A549 (cell line): Measurements from ENCODE around the gene ZNF362. TPM values are rescaled to one million over a fixed set of nuclear protein-coding genes. Genes with fewer than 3 reads are reported as not detected.

Experiments used
- ATAC-seq, 2 experiments: fragments of 200-7000 bp in 1 of 2; fragments of >200 bp in 1 of 2; cut with Nextera tagmentation in 1 of 2; cut with Tn5 transposase in 1 of 2; 3 replicates each; pipeline versions ENCODE4 v1.8.0 to v1.9.1; 2018 to 2020; ENCODE audit warnings: mild to moderate bottlenecking in 1 of 2, moderate library complexity in 1 of 2
- CTCF ChIA-PET: fragments of 300-600 bp; sonication (Branson Sonifier 250); formaldehyde crosslinking; extraction: SDS; loops from one replicate; lab custom pipeline; 2021; ENCODE audit warnings: antibody characterized with exemption, inconsistent platforms; lab: Yijun Ruan, JAX
- POLR2A ChIA-PET: fragments of 350-600 bp; formaldehyde crosslinking; extraction: SDS; loops from one replicate; lab custom pipeline; 2021; ENCODE audit warnings: antibody characterized with exemption, inconsistent platforms; lab: Yijun Ruan, JAX
- DNase-seq, 2 experiments: peaks; one replicate each; pipeline versions ENCODE4 v3.0.0 to v3.0.0-alpha.2; 2011 to 2016; ENCODE audit warnings: low read depth in 1 of 2, low spot score in 1 of 2
- FAIRE-seq: peaks from 2 replicates; lab custom pipeline; 2011; peaks lifted over from hg19 to GRCh38; lab: Jason Lieb, UNC
- H3K27ac ChIP-seq, 2 experiments: fragments of >200 bp; sonication (Bioruptor Twin); formaldehyde crosslinking; 3 replicates each; pipeline ENCODE4 v1.5.1; 2016 to 2017
- H3K4me1 ChIP-seq: fragments of >200 bp; sonication (Bioruptor Twin); formaldehyde crosslinking; 3 replicates; pipeline ENCODE4 v1.6.1; 2016
- H3K4me2 ChIP-seq: fragments of >200 bp; sonication (Bioruptor Twin); formaldehyde crosslinking; 3 replicates; pipeline ENCODE4 v1.6.1; 2016
- H3K4me3 ChIP-seq: fragments of >200 bp; sonication (Bioruptor Twin); formaldehyde crosslinking; 3 replicates; pipeline ENCODE4 v1.5.1; 2016
- H3K9me3 ChIP-seq: fragments of >200 bp; sonication (Bioruptor Twin); formaldehyde crosslinking; 3 replicates; pipeline ENCODE4 v1.6.1; 2016
- CBX8 ChIP-seq: fragments of 200-600 bp; sonication (generic); IDR thresholded peaks from 2 replicates; pipeline ENCODE4 v1.6.1; 2016
- CEBPB ChIP-seq, 2 experiments: fragments of >200 bp in 1 of 2; sonication (Bioruptor Twin) in 1 of 2; formaldehyde crosslinking in 1 of 2; IDR thresholded peaks; 2 replicates each; pipeline ENCODE4 v1.6.1; 2012 to 2016
- CHD2 ChIP-seq: fragments of 150-350 bp; IDR thresholded peaks from 2 replicates; pipeline ENCODE4 v1.6.1; 2014; ENCODE audit warnings: low read length; ENCODE audit not compliant: partially characterized antibody
- CTCF ChIP-seq: fragments of >200 bp; sonication (Bioruptor Twin); formaldehyde crosslinking; IDR thresholded peaks from 3 replicates; pipeline ENCODE4 v1.5.1; 2016
- EHF ChIP-seq: fragments of 250-450 bp; sonication (Bioruptor Pico); IDR thresholded peaks from 2 replicates; pipeline ENCODE4 v1.5.0; 2020; ENCODE audit warnings: mild to moderate bottlenecking
- ESRRA ChIP-seq: fragments of 150-350 bp; IDR thresholded peaks from 2 replicates; pipeline ENCODE4 v1.6.1; 2014; ENCODE audit warnings: mild to moderate bottlenecking, low read length, borderline replicate concordance
- HEYL ChIP-seq: fragments of 250-450 bp; sonication (Bioruptor Pico); IDR thresholded peaks from 2 replicates; pipeline ENCODE4 v1.8.0; 2021; ENCODE audit warnings: mild to moderate bottlenecking, moderate library complexity
- HOXB13 ChIP-seq: fragments of 250-450 bp; sonication (Bioruptor Pico); IDR thresholded peaks from 2 replicates; pipeline ENCODE4 v1.5.0; 2020; ENCODE audit warnings: low read depth, mild to moderate bottlenecking, moderate library complexity
- HOXB5 ChIP-seq: fragments of 250-450 bp; sonication (Bioruptor Pico); IDR thresholded peaks from 2 replicates; pipeline ENCODE4 v1.5.0; 2020; ENCODE audit warnings: mild to moderate bottlenecking, moderate library complexity
- JUN ChIP-seq, 2 experiments: fragments of >200 bp; sonication (Bioruptor Twin); formaldehyde crosslinking; IDR thresholded peaks; 2 replicates in 1 of 2; 3 replicates in 1 of 2; pipeline ENCODE4 v1.6.1; 2016 to 2017
- JUNB ChIP-seq: fragments of >200 bp; sonication (Bioruptor Twin); formaldehyde crosslinking; IDR thresholded peaks from 2 replicates; pipeline ENCODE4 v1.6.1; 2016
- KDM1A ChIP-seq: fragments of 200-600 bp; sonication (generic); IDR thresholded peaks from 2 replicates; pipeline ENCODE4 v1.6.1; 2016; ENCODE audit warnings: low read depth, mild to moderate bottlenecking
- KDM5A ChIP-seq: fragments of 200-600 bp; sonication (generic); IDR thresholded peaks from 2 replicates; pipeline ENCODE4 v1.6.1; 2016; ENCODE audit warnings: antibody characterized with exemption, mild to moderate bottlenecking
- MAZ ChIP-seq: fragments of 150-350 bp; IDR thresholded peaks from 2 replicates; pipeline ENCODE4 v1.6.1; 2014; ENCODE audit warnings: antibody characterized with exemption, low read depth, low read length, borderline replicate concordance
- MYC ChIP-seq: IDR thresholded peaks from 2 replicates; pipeline ENCODE4 v1.6.1; 2012; ENCODE audit warnings: mild to moderate bottlenecking, inconsistent platforms, low read length, improper control_type of control experiment, borderline replicate concordance
- NFE2L2 ChIP-seq: fragments of 150-350 bp; conservative IDR thresholded peaks from 2 replicates; pipeline ENCODE4 v1.6.1; 2014; ENCODE audit warnings: low read length
- NPAS2 ChIP-seq: fragments of 250-450 bp; sonication (Bioruptor Pico); IDR thresholded peaks from 2 replicates; pipeline ENCODE4 v1.8.0; 2022; ENCODE audit warnings: mild to moderate bottlenecking, moderate library complexity, borderline replicate concordance
- NR3C1 ChIP-seq: fragments of >200 bp; sonication (Bioruptor Twin); formaldehyde crosslinking; IDR thresholded peaks from 3 replicates; pipeline ENCODE4 v1.6.1; 2017
- RAD21 ChIP-seq, 2 experiments: fragments of >200 bp in 1 of 2; sonication (Bioruptor Twin) in 1 of 2; formaldehyde crosslinking in 1 of 2; IDR thresholded peaks in 1 of 2; conservative IDR thresholded peaks in 1 of 2; 2 replicates in 1 of 2; 3 replicates in 1 of 2; pipeline ENCODE4 v1.6.1; 2012 to 2018; ENCODE audit warnings: inconsistent platforms in 1 of 2
- RARB ChIP-seq: fragments of 250-450 bp; sonication (Bioruptor Pico); IDR thresholded peaks from 2 replicates; pipeline ENCODE4 v1.8.0; 2021; ENCODE audit warnings: mild to moderate bottlenecking, moderate library complexity
- RCOR1 ChIP-seq: fragments of 150-350 bp; IDR thresholded peaks from 2 replicates; pipeline ENCODE4 v1.6.1; 2014; ENCODE audit warnings: antibody characterized with exemption, low read length, low read depth
- REST ChIP-seq: fragments of 200-600 bp; sonication (generic); IDR thresholded peaks from 2 replicates; pipeline ENCODE4 v1.6.1; 2016; ENCODE audit warnings: antibody characterized with exemption, mild to moderate bottlenecking, moderate library complexity
- RFX5 ChIP-seq: fragments of 450-650 bp; IDR thresholded peaks from 2 replicates; pipeline ENCODE4 v1.7.1; 2014; ENCODE audit warnings: antibody characterized with exemption, mild to moderate bottlenecking, moderate library complexity
- RNF2 ChIP-seq: fragments of 200-600 bp; sonication (generic); IDR thresholded peaks from 2 replicates; pipeline ENCODE4 v1.6.1; 2016; ENCODE audit warnings: low read depth, mild to moderate bottlenecking, antibody characterized with exemption, moderate library complexity, borderline replicate concordance
- SMC3 ChIP-seq: fragments of >200 bp; sonication (Bioruptor Twin); formaldehyde crosslinking; IDR thresholded peaks from 3 replicates; pipeline ENCODE4 v1.6.1; 2018; ENCODE audit warnings: inconsistent platforms
- SREBF2 ChIP-seq: fragments of 450-650 bp; IDR thresholded peaks from 2 replicates; pipeline ENCODE4 v1.6.1; 2014; ENCODE audit warnings: mild to moderate bottlenecking, moderate library complexity
- TFCP2L1 ChIP-seq: fragments of 250-450 bp; sonication (Bioruptor Pico); IDR thresholded peaks from 2 replicates; pipeline ENCODE4 v1.5.0; 2021; ENCODE audit warnings: mild to moderate bottlenecking
- TP53 ChIP-seq: fragments of 250-450 bp; sonication (Bioruptor Pico); IDR thresholded peaks from 2 replicates; pipeline ENCODE4 v1.5.0; 2021; ENCODE audit warnings: mild to moderate bottlenecking, moderate library complexity
- ZC3H11A ChIP-seq: fragments of 450-650 bp; IDR thresholded peaks from 2 replicates; pipeline ENCODE4 v1.6.1; 2014; ENCODE audit warnings: antibody characterized with exemption, mild to moderate bottlenecking
- WGBS: methylation state at CpG from one replicate; pipeline ENCODE4 v1.1.6; 2017; ENCODE audit errors: missing lambda C conversion rate; 5-methylcytosine and 5-hydroxymethylcytosine counted together
- polyA plus RNA-seq, 4 experiments: library from polyadenylated mRNA; depleted of rRNA in 3 of 4; stranded (reverse); fragments of >200 nt; fragmentation: RNase III in 1 of 4; extraction: RNeasy Plus Mini Kit Qiagen cat#74134 plus additional on column Dnase treatment in 1 of 4; gene quantifications; 2 replicates in 3 of 4; 3 replicates in 1 of 4; pipeline ENCODE4 v1.2.3, GENCODE V29; 2011 to 2017
- TF ChIP-seq, protein P1 (sequence below): IDR thresholded peaks from 2 replicates; pipeline ENCODE4 v1.6.1; 2012; ENCODE audit warnings: low read depth, borderline replicate concordance
- TF ChIP-seq, protein P2 (sequence below): fragments of 450-650 bp; IDR thresholded peaks from 2 replicates; pipeline ENCODE4 v1.6.1; 2014; ENCODE audit warnings: antibody characterized with exemption
- TF ChIP-seq, protein P3 (sequence below): fragments of 150-350 bp; IDR thresholded peaks from 2 replicates; pipeline ENCODE4 v1.6.1; 2014; ENCODE audit warnings: low read depth, mild to moderate bottlenecking, low read length

The ZNF362 gene
- polyA plus RNA-seq, 2 of the 4 experiments (the other 2 are of a cell fraction), result 4.8 to 7.9 TPM

DNA sequence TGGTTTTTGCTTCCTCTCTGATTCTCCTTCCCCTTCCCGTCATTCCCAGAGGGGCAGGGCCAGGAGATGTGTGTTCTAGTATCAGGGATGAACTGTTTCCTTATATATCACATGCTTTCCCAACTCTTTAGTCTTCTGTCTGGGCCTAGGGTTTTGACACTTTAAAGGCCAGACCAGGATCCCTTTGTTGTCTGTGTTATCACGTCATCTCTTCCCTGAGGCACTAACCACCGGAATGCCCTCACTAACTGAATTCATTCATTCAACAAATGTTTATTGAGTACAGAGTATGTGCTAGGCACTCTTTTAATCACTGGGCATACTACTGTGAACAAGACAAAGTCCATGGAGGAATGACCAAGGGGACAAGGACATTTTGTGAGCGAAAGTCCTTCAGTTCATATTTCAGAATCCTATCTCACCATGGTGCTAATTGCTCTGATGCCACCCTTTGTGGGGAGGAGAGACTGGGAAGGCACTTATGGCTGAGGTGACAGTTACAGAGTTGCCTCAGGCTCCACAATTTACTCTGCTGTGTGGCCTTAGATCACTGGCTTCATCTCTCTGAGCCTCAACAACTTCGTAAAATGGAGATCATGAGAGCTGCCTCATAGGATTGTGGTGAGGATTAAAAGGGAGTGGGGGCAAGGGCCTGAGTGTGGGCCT is 12.0 kb upstream of the ZNF362 start:
- H3K27ac ChIP-seq, result no peak overlapping the region
- TF ChIP-seq KDM5A (no peak), TP53 (CRISPR knock-in tag) (no peak), RNF2 (no peak), JUN (IDR thresholded peaks at IDR 0.05) (no peak), CBX8 (no peak), NPAS2 (CRISPR knock-in tag) (no peak), RCOR1 (no peak), MAZ (no peak), NR3C1 (no peak), JUNB (no peak), EHF (CRISPR knock-in tag) (no peak), RFX5 (no peak), NFE2L2 (no peak), TFCP2L1 (CRISPR knock-in tag) (no peak), CEBPB (IDR thresholded peaks at IDR 0.05) (no peak), HEYL (CRISPR knock-in tag) (no peak), REST (no peak), HOXB5 (no peak)
- TF ChIP-seq, protein P1, sequence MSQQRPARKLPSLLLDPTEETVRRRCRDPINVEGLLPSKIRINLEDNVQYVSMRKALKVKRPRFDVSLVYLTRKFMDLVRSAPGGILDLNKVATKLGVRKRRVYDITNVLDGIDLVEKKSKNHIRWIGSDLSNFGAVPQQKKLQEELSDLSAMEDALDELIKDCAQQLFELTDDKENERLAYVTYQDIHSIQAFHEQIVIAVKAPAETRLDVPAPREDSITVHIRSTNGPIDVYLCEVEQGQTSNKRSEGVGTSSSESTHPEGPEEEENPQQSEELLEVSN, result no peak
- TF ChIP-seq, protein P2, sequence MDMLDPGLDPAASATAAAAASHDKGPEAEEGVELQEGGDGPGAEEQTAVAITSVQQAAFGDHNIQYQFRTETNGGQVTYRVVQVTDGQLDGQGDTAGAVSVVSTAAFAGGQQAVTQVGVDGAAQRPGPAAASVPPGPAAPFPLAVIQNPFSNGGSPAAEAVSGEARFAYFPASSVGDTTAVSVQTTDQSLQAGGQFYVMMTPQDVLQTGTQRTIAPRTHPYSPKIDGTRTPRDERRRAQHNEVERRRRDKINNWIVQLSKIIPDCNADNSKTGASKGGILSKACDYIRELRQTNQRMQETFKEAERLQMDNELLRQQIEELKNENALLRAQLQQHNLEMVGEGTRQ, result no peak
- TF ChIP-seq, all 56 proteins: peak for 0
- POLR2A ChIA-PET, result no interaction called here
- H3K4me2 ChIP-seq, result no peak overlapping the region
- 78% methylated on average over 5 of the region's 5 CpGs for WGBS
- H3K4me1 ChIP-seq, result no peaks in the 10 kb centered on the region
- CTCF ChIA-PET, result interaction anchor here (1.6 kb wide), 1 partner anchor 23 kb away, joined by 3 read pairs; no protein-coding TSS in a partner anchor
- FAIRE-seq (no peak), ATAC-seq (no peak), DNase-seq (no peak)
- no peak overlapping the region for H3K4me3 ChIP-seq
- H3K9me3 ChIP-seq, result no peaks in the 10 kb centered on the region

DNA sequence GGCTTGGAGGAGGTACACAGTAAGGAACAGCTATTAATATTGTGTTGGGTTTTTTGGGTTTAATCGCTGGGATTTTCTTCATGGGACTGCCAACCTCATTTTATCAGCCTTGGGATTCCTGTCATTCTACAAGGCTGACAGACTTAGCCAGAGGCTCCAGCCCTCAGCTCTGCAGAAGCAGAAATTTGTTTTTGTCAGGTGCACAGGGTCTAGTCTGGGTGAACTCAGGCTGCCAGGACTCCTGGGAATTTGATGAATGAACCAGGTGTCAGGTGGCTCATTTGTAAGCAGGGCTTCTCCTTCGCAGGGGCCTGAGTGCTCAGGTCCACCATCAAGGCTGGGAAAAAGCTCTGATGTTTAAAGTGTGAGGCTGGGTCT is 11.5 kb upstream of the ZNF362 start:
- DNase-seq (no peak), FAIRE-seq (no peak), ATAC-seq (no peak)
- H3K4me3 ChIP-seq, result no peak overlapping the region
- H3K9me3 ChIP-seq, result no peaks in the 10 kb centered on the region
- WGBS, result 86% methylated on average over 2 of the region's 2 CpGs
- ChIA-PET CTCF (interaction anchor here (1.6 kb wide), 1 partner anchor 24 kb away, joined by 3 read pairs; no protein-coding TSS in a partner anchor), POLR2A (no interaction called here)
- H3K27ac ChIP-seq, result no peak overlapping the region
- no peaks in the 10 kb centered on the region for H3K4me1 ChIP-seq
- no peak overlapping the region for H3K4me2 ChIP-seq
- TF ChIP-seq CTCF (no peak), KDM5A (no peak), HOXB13 (no peak), SREBF2 (no peak), CHD2 (no peak), SMC3 (no peak), KDM1A (no peak), EHF (CRISPR knock-in tag) (no peak), ESRRA (no peak), NPAS2 (CRISPR knock-in tag) (no peak), HEYL (CRISPR knock-in tag) (no peak), RARB (CRISPR knock-in tag) (no peak), RAD21 (conservative IDR thresholded peaks at IDR 0.05 in 1 of 2, IDR thresholded peaks at IDR 0.05 in 1 of 2) (no peak), ZC3H11A (no peak), JUN (IDR thresholded peaks at IDR 0.05) (no peak), MYC (no peak)
- TF ChIP-seq, protein P3, sequence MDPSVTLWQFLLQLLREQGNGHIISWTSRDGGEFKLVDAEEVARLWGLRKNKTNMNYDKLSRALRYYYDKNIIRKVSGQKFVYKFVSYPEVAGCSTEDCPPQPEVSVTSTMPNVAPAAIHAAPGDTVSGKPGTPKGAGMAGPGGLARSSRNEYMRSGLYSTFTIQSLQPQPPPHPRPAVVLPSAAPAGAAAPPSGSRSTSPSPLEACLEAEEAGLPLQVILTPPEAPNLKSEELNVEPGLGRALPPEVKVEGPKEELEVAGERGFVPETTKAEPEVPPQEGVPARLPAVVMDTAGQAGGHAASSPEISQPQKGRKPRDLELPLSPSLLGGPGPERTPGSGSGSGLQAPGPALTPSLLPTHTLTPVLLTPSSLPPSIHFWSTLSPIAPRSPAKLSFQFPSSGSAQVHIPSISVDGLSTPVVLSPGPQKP, result no peak
